Type B pancreatic cell (in vitro differentiated cells): ENCODE measurements around the gene MMEL1. TPM values are rescaled to one million over a fixed set of nuclear protein-coding genes. Genes with fewer than 3 reads are reported as not detected.

Experiments
- DNase-seq: peaks from one replicate; pipeline ENCODE4 v3.0.0; 2021; ENCODE audit warnings: mixed read lengths; ENCODE audit not compliant: unreplicated experiment; ENCODE audit errors: extremely low spot score
- H3K27ac Mint-ChIP-seq: 2 replicates; pipeline ENCODE4 v1.8.0; 2021; ENCODE audit warnings: mild to moderate bottlenecking, mixed read lengths
- H3K27me3 Mint-ChIP-seq: 2 replicates; pipeline ENCODE4 v1.8.0; 2021; ENCODE audit warnings: mixed read lengths
- H3K36me3 Mint-ChIP-seq: 2 replicates; pipeline ENCODE4 v1.8.0; 2021; ENCODE audit warnings: mixed read lengths
- H3K4me1 Mint-ChIP-seq: one replicate; pipeline ENCODE4 v1.8.0; 2021; ENCODE audit warnings: mixed read lengths; ENCODE audit not compliant: unreplicated experiment
- H3K4me3 Mint-ChIP-seq: 2 replicates; pipeline ENCODE4 v1.8.0; 2021; ENCODE audit warnings: mild to moderate bottlenecking, mixed read lengths
- H3K9me3 Mint-ChIP-seq: 2 replicates; pipeline ENCODE4 v1.8.0; 2021; ENCODE audit warnings: mixed read lengths
- total RNA-seq: library from RNA; stranded (reverse); gene quantifications from 2 replicates; pipeline ENCODE4 v1.2.1, GENCODE V29; 2021; ENCODE audit warnings: low replicate concordance
- TF ChIP-seq, protein P1 (sequence below): fragments of 200-600 bp; sonication (generic); conservative IDR thresholded peaks from 2 replicates; pipeline ENCODE4 v1.5.0; 2021; ENCODE audit warnings: antibody characterized with exemption, mild to moderate bottlenecking

MMEL1 gene
- total RNA-seq, 1 donor from 2014 or later: 1.1 TPM

DNA sequence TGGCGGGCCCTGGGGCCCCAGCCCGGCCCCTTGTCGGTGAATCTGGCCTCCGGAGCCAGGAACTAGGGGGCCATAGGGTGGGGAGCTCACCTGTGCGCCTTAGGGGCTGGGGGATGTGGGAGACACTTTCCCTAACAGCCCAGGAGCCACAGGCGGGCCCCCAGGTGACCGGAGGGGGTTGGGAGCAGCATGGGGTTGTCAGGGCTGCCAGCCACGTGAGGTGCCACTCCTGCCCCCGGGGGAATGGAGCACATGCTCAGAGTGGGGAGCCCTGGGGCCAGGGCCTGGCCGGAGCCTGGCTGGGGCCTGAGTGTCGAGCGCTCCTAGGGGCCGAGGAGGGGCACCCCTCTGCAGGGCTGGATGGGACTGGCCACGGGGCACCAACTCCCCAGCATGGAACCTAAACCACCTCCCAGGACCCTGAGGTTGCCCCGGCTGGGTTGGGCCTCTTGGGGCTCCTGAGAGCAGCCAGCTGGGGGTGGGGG lies 26.4 kb downstream of the MMEL1 start:
- TF ChIP-seq, protein P1, sequence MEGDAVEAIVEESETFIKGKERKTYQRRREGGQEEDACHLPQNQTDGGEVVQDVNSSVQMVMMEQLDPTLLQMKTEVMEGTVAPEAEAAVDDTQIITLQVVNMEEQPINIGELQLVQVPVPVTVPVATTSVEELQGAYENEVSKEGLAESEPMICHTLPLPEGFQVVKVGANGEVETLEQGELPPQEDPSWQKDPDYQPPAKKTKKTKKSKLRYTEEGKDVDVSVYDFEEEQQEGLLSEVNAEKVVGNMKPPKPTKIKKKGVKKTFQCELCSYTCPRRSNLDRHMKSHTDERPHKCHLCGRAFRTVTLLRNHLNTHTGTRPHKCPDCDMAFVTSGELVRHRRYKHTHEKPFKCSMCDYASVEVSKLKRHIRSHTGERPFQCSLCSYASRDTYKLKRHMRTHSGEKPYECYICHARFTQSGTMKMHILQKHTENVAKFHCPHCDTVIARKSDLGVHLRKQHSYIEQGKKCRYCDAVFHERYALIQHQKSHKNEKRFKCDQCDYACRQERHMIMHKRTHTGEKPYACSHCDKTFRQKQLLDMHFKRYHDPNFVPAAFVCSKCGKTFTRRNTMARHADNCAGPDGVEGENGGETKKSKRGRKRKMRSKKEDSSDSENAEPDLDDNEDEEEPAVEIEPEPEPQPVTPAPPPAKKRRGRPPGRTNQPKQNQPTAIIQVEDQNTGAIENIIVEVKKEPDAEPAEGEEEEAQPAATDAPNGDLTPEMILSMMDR: no peak
- peak; percentile 55 for DNase-seq
- H3K36me3 Mint-ChIP-seq: no peaks in the 10 kb centered on the region
- peaks cover 12% of the 10 kb centered on the region for H3K27me3 Mint-ChIP-seq
- H3K4me3 Mint-ChIP-seq: no peak overlapping the region
- no peak overlapping the region for H3K27ac Mint-ChIP-seq
- H3K4me1 Mint-ChIP-seq: no peaks in the 10 kb centered on the region
- no peaks in the 10 kb centered on the region for H3K9me3 Mint-ChIP-seq

DNA sequence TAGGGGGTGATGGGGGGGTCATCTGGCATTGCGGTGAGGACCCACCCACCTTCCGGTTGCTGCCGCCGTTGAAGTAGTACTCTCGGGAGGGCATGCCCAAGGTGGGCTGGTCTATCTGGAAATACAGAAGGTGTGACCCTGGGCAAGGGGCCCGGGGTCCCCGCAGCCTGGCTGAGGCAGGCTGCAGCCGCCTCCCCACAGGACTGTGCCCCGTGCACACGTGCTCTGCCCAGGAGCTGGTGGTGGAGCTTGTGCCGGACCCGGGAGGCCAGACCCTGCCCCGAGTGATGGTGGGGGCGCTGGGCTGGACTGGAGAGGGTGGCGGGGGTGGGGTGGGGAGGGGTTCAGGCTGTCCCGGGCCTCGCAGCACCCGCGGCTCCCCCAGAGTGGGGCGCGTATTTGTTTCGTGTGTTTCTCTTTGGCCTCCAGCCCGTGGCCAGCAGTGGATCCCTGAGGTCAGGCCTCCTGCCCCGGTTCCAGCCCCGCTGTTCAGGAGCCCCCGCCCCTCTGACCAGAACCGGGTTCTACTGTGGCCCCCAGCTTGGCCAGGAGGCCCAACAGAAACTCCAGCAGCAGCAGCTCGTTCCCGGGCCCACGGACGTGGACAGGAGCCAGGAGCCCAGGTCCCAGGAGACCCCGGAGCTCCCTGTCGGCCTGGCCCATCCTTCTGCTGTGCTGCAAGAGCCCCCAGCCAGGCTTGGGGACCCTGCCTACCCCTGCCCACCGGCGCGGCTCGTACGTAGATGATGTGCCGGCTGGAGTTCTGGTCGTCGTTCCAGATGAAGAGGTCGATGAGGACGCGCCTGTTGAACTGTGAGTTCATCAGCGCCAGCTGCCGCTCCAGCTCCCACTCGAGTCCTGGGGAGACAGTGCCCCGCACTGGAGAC lies 27.1 kb downstream of the MMEL1 start:
- no peaks in the 10 kb centered on the region for H3K36me3 Mint-ChIP-seq
- TF ChIP-seq, protein P1: no peak
- no peaks in the 10 kb centered on the region for H3K9me3 Mint-ChIP-seq
- no peak overlapping the region for H3K27ac Mint-ChIP-seq
- H3K4me3 Mint-ChIP-seq: no peak overlapping the region
- H3K4me1 Mint-ChIP-seq: no peaks in the 10 kb centered on the region
- peaks cover 18% of the 10 kb centered on the region for H3K27me3 Mint-ChIP-seq
- peak; percentile 67 for DNase-seq

DNA sequence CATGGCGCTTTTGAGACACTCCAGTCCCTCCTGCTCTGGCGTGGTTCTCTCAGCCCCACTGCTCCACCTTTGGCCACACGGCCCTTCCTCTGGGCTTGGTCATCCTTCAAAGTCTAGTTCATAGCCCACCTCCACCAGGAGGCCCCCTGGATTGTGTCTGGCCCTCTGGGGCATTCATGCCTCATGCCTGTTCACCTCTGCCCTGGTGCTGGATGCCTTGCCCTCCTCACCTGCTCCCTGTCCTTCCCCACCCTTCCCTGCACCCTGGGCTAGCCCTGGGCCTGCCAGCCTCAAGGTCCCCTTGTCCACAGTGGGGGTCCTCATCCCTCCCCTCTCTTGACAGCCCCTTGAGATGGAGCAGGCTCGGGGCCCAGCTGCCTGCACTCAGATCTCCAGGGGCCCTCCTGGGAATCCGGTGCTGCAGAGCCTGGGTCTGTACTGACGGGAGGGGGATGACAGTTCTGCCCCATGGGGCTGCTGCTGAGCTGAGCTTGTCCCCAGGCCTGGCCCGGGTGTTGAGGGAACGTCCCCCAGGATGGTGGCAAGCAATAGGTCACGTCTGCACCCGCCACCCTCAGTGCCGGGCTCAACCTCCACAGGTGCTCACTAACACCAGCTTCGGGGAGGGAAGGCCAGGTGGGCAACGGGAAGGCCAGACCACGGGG lies 27.8 kb downstream of the MMEL1 start:
- no peak overlapping the region for H3K4me3 Mint-ChIP-seq
- no peaks in the 10 kb centered on the region for H3K9me3 Mint-ChIP-seq
- no peaks in the 10 kb centered on the region for H3K4me1 Mint-ChIP-seq
- DNase-seq: peak; percentile 62
- H3K36me3 Mint-ChIP-seq: no peaks in the 10 kb centered on the region
- H3K27ac Mint-ChIP-seq: no peak overlapping the region
- TF ChIP-seq, protein P1: no peak
- H3K27me3 Mint-ChIP-seq: peaks cover 18% of the 10 kb centered on the region

DNA sequence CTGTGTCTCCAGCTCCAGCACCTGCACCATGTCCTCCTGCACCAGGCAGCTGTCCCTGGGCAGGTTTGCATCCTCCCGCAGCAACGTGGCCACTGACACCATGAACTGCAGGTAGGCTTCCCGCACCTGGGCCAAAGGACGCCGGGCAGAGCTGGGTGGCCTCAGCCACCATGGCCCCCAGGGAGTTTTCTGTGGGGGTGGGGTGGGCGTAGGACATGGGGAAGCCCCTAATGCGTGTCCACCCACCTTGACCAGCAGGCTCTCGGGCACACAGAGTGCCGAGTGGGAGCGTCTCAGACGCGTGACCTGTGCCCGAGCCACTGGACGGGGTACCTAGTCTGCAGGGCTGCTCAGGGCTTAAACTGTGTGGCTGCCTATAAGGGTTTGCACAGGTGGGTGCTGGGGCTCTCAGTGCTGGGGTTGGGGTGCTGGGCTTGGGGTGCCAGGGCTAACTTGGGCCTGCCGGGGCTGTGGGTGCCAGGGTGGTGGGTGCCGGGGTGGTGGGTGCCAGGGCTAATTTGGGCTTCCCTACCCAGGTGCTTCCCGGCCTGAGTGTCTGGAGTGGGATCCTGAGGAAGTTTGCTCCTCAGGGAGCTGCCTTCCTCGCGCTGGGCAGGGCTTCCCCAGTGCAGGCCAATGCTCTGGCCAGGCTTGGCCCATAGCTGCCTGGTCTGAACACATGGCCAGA lies 28.5 kb downstream of the MMEL1 start:
- Mint-ChIP-seq H3K4me1 (no peaks in the 10 kb centered on the region), H3K27me3 (peaks cover 18% of the 10 kb centered on the region), H3K27ac (no peak overlapping the region), H3K36me3 (no peaks in the 10 kb centered on the region), H3K4me3 (no peak overlapping the region), H3K9me3 (no peaks in the 10 kb centered on the region)
- DNase-seq: peak; percentile 64
- TF ChIP-seq, protein P1: no peak

DNA sequence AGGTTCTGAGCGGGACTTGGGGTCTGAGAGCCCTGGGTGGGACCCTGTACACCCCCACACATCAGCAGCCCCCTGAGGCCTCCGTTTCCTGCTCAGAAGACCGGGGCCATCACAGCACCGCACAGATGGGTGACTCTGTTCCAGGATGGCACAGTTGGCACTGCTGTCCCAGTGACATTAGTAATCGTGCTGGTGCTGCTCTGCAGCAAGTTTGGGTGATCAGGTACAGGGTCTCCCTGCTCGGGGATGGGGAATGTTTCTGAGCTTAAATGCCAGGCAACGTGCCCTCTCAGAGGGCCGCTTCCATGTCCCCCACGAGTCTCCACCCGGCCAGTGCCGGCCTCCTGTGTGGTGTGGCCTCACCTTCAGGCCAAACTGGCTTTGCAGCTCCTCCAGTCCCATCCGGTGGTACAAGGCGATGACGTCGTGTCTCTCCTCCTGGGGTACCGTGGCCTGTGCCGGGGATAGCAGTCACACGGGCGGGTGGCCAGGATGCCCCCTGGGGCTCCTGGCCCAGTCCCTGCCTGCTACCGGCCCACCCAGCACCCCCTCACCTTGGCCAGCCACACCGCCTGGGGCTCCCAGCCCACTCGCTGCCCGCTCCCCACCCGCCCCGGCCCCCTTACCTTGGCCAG lies 29.2 kb downstream of the MMEL1 start:
- TF ChIP-seq, protein P1: no peak
- H3K27ac Mint-ChIP-seq: no peak overlapping the region

More for the DNA sequence above, 29.2 kb downstream of the MMEL1 start:
- peaks cover 1% of the 10 kb centered on the region for H3K9me3 Mint-ChIP-seq
- H3K4me3 Mint-ChIP-seq: no peak overlapping the region
- H3K27me3 Mint-ChIP-seq: peaks cover 18% of the 10 kb centered on the region
- H3K4me1 Mint-ChIP-seq: no peaks in the 10 kb centered on the region
- peak; percentile 65 for DNase-seq
- no peaks in the 10 kb centered on the region for H3K36me3 Mint-ChIP-seq
